ENCODE measurements around the gene PRKAG3. TPM values are rescaled to one million over a fixed set of nuclear protein-coding genes. Genes with fewer than 3 reads are reported as not detected.

PRKAG3 gene
- polyA plus RNA-seq, 1 of the 3 experiments (the other 2 are of a cell fraction), result not detected

DNA sequence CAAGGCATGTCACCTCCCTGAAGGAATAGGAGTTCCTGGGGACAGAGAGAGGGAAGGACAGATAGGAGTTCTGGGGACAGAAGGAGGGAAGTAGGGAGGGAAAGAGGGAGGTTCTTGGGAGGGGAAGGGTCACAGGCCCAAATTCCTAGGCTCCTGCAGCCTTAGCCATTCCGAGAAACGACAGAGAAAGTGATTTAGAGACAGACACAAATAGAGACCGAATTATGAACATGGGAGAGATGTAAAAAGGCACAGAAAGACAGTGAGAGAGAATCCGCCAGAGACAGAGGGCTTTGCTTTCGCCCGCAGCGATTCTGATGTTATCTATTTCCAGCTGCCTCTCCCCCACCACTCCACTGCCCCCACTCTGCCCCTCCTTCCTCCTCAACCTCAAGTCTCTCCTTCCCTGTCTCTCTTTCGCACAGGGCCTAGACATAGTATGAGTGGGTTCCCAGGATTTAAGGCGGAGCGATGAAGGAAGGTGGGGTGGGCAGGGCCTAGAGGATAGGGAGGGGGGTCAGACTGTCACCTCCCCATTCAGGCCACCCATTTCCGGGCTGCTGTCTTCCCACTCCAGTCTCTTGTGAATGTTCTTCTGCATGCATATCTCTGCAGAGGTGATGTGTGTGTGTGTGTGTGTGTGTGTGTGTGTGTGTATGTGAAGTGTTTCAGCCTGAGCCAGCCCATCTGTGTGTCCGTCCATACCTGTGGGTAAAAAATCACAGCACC is 24.7 kb upstream of the PRKAG3 start (continued):
- peak; percentile 74 for TF ChIP-seq RCOR1 (IDR thresholded peaks at IDR 0.05; ENCODE audit: low read length)
- TF ChIP-seq RXRA (IDR thresholded peaks at IDR 0.05; ENCODE audit: borderline replicate concordance, low read depth), result no peak

- no peaks in the 10 kb centered on the region for H3K79me2 ChIP-seq (ENCODE audit: insufficient read depth)
- H3K4me3 ChIP-seq (ENCODE audit: low read depth in 2 of 2, low read length in 1 of 2), result no peak overlapping the region
- POLR2A ChIA-PET, result interaction anchor here (0.6 to 1.6 kb wide), 5 partner anchors 21 to 317 kb away, joined by 3 to 6 read pairs (median 3); no protein-coding TSS in a partner anchor
- H4K20me1 ChIP-seq (ENCODE audit: insufficient read depth), result no peaks in the 10 kb centered on the region
- H3K27ac ChIP-seq (ENCODE audit: low read depth in 2 of 2, low read length in 1 of 2), result peak overlapping the region in 1 of 2 experiments; percentile 96; a peak in 2 of 4 replicates
- peak; percentile 48 for DNase-seq
- peaks cover 29% of the 10 kb centered on the region for H3K27me3 ChIP-seq (ENCODE audit: insufficient read depth)
- H3K9me3 ChIP-seq, result no peaks in the 10 kb centered on the region
- no peak overlapping the region for H3K9ac ChIP-seq
- no peaks in the 10 kb centered on the region for H3K9me2 ChIP-seq
- WGBS (ENCODE audit: low lambda C conversion rate), result 91% methylated on average over 13 of the region's 14 CpGs
- TF ChIP-seq FOXJ3 (CRISPR knock-in tag; IDR thresholded peaks at IDR 0.05) (no peak), EZH2phosphoT487 (IDR thresholded peaks at IDR 0.05; ENCODE audit: borderline replicate concordance, low read depth) (no peak), RFX5 (IDR thresholded peaks at IDR 0.05; ENCODE audit: low read length) (no peak), TCF12 (IDR thresholded peaks at IDR 0.05) (no peak), CHD2 (IDR thresholded peaks at IDR 0.05; ENCODE audit: low read length, partially characterized antibody) (no peak), RAD21 (IDR thresholded peaks at IDR 0.05; ENCODE audit: low read length) (no peak), MEF2A (IDR thresholded peaks at IDR 0.05; ENCODE audit: borderline replicate concordance, low read depth) (no peak), EP300 (IDR thresholded peaks at IDR 0.05; ENCODE audit: borderline replicate concordance in 1 of 2, low read depth in 1 of 2, low read length in 1 of 2) (no peak), IRF3 (IDR thresholded peaks at IDR 0.05; ENCODE audit: low read depth, low read length) (no peak), CTCF (IDR thresholded peaks at IDR 0.05) (no peak)
- no peaks in the 10 kb centered on the region for H3K36me3 ChIP-seq (replicated peaks in 1 of 2; ENCODE audit: control insufficient read depth in 1 of 2, insufficient read depth in 2 of 2, low read length in 1 of 2)
- CTCF ChIA-PET, result interaction anchor here (1.0 to 16.1 kb wide), 14 partner anchors 13 to 302 kb away, joined by 3 to 249 read pairs (median 4); partner anchors contain the start of gene WNT10A
- no peak overlapping the region for H2AFZ ChIP-seq (ENCODE audit: low read depth)
- H3K4me2 ChIP-seq, result no peak overlapping the region
- peaks cover 10 to 62% of the 10 kb centered on the region in 2 experiments; a peak in 2 of 4 replicates for H3K4me1 ChIP-seq (ENCODE audit: control insufficient read depth in 1 of 2, insufficient read depth in 2 of 2, low read depth in 1 of 2, low read length in 1 of 2)
- H3F3A ChIP-seq (replicated peaks; ENCODE audit: insufficient read depth), result no peaks in the 10 kb centered on the region
These were observed 23.9 kb upstream of the PRKAG3 start for GRCh38 chr2:218855305-218856166.

All from SK-N-SH (cell line).